ENCODE measurements around the gene BAX.
A peak's percentile ranks its signal among the peaks of the same experiment; 100 is the strongest.

The BAX gene

DNA sequence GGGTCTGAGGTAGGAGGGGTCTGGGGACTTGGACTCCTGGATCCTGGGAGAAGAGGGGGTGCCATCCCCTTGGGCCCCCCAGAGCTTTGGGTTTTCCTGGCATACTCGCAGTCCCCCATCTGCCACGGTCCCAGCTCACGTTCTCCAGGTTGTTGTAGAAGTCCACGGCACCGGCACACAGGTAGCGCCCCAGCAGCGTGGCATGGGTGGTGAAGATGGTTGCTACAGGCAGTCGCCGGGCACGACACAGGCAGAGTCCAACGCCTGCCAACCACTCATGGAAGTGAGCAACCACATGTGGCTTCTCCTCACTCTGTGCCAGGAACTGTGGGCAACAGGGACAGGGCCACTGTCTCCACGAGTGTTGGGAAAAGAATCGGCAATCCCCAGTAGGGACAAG, 31.0 kb downstream of the BAX start:
- DNase-seq (ENCODE audit: low read depth in 2 of 2) = no peak

DNA sequence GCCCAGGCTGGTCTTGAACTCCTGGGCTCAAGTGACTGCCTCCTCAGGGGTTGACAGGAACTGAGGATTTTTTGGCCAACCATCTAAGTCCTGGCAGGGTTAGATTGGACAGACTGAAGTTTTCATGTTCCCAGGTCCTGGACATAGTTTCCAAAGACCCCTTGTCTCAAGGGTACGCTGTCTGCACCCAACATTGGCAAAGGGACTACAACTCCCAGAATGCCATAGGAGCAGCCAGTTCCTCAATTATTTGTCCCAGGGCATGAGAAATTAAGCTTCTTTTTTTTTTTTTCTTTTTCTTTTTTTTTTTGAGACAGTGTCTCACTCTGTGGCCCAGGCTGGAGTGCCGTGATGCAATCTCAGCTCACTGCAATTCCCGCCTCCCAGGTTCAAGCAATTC, 31.5 kb downstream of the BAX start:
- no peak for DNase-seq (ENCODE audit: low read depth in 2 of 2)

DNA sequence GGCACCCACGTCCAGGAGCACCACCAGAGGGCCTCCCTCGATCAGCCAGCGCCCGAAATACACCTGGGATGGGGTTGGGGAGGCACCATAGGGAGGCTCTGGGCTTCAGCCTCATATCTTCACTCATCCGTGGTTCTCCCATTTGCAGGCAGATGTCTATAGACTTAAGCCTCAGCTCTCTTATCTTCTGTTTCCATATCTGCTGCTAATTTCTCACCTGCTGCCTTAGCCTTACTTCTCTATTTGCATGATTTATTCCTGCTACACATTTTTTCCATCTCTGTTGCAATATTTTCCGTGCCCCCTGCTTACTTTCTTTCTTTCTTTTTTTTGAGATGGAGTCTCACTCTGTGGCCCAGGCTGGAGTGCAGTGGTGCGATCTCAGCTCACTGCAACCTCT, 32.6 kb downstream of the BAX start:
- DNase-seq (ENCODE audit: low read depth in 2 of 2) = no peak

DNA sequence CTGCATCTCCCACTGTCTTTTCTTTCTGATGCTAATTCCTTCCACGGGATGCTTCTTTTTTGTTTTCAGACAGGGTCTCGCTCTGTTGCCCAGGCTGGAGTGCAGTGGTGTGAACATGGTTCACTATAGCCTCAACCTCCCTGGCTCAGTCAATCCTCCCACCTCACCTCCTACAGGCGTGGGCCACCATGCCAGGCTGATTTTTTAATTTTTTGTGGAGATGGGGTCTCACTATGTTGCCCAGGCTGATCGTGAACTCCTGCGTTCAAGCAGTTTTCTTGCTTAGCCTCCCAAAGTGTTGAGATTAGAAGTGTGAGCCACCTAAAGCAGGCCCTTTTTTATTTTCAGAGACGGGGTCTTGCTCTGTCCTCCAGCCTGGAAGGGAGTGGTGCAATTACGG, 33.6 kb downstream of the BAX start:
- no peak for DNase-seq (ENCODE audit: low read depth in 2 of 2)

DNA sequence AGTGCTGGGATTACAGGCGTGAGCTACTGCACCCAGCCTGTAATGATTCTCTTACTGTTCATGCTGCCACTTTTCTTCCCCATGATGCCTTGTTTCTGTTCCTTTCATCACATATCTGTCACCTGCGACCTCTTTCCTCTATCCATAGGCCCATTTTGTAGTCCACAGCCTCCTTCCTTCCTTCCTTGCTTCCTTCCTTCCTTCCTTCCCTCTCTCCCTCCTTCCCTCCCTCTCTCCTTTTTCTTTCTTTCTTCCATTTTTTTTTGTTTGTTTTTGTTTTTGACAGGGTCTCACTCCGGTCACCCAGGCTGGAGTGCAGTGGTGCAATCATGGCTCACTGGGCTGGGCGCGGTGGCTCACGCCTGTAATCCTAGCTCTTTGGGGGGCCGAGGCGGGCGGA, 34.2 kb downstream of the BAX start:
- DNase-seq (ENCODE audit: low read depth in 2 of 2) = no peak

DNA sequence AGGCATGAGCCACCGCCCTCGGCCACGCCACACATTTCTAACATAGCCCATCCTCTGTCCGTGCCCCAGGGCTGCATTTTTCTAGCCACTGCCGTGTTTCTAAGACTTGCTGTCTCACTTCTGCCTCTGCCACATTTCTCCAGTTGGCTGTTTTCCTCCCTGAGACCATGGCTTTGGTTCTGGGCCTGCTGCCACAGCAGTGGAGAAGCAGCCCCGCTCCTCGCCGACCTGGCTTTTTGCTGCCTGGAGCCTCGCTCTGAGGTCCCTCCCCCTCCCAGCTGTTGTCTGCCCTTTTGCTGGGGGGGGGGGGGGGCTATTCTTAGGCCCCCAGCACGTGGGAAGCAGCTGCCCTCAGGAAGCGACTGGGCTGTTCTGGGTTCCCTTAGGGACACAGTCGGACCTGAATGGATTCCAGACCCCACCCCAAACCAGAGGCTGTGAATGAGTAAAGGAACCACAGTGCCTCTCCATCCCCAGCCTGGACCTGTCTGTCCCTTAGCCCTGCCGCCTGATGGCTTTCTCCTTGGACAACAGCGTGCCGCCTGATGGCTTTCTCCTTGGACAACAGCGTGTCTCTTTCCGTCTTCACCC, 35.1 kb downstream of the BAX start:
- no peak for DNase-seq (ENCODE audit: low read depth in 2 of 2)

DNA sequence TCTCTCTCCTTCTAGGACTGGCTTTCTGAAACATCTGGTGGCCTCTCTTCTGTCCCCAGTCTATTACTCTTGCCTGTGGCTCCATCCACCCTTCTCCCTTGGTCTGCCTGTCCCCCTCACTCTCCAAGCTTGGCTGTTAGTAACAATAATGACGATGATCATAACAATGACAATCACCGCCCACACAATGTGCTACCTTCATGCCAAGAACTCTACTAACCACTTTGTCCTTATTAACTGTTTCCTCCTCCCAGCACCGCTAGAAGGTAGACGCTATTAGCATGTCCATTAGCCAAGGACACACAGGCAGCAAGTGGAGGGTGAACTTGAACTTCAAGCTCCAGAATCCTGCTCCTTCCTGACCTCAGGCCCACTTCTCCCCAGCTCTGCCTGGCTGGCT, 35.7 kb downstream of the BAX start:
- DNase-seq (ENCODE audit: low read depth in 2 of 2) = no peak

DNA sequence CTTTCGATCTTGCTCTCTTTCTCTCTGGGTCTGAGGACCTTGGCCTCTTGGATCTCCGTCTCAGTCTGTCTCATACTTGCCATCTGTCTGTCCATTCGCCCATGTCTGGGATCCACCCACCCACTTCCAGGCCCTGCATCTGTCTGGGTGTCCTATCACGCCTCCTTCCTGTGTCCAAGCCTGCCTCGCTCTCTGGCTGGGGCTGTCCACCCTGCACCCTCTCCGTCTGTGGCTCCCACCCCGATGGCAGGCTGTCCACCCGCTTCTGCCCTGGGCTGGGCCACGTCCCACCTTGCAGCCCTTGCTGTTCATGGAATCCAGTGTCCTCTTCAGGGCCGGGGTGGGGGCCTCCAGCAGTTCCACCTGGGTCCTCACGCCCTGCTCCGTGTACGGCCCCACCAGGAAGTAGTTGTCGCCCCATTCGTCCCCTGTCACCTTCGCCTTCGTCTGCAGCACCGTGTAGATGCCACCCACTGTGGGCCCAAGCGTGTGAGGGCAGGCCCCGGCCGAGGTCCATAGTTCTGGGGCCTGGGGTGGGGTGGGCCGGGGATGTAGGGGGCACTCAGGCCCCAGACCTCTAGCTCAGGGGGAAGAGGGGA, 36.4 kb downstream of the BAX start:
- no peak for DNase-seq (ENCODE audit: low read depth in 2 of 2)

DNA sequence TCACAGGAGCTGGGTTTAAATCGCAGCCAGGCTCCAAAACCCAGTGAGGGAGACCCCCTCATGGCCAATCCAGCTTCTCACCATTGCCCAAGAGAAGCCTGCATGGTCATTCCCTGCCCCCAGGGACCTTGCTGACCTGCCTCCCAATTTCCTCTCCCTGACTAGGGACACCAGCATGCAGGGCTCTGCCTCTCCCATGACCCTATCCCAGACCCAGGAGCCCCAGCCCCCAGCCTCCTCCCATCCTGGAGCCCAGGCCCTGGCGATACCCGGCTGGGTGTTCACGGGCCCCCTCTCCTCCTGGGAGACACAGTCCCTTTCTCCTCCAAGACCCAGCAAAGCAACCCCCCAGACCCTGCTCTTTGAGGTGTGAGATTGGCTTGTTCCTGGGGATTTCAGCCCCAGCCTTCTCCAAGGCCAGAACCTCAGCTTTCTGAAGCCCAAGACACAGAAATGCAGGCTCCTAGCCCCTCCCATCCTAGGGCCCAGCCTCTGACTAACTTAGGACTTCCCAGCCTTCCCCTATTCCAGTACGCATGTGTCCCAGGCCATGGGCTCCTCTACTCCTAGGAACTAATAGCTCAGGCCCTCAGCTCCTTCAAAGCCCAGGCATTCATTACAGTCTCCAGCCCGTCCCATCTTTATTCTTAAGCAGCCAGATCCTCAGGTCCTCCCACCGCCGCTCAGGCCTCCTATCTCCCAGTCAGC, 37.4 kb downstream of the BAX start:
- DNase-seq (ENCODE audit: low read depth in 2 of 2) = no peak

DNA sequence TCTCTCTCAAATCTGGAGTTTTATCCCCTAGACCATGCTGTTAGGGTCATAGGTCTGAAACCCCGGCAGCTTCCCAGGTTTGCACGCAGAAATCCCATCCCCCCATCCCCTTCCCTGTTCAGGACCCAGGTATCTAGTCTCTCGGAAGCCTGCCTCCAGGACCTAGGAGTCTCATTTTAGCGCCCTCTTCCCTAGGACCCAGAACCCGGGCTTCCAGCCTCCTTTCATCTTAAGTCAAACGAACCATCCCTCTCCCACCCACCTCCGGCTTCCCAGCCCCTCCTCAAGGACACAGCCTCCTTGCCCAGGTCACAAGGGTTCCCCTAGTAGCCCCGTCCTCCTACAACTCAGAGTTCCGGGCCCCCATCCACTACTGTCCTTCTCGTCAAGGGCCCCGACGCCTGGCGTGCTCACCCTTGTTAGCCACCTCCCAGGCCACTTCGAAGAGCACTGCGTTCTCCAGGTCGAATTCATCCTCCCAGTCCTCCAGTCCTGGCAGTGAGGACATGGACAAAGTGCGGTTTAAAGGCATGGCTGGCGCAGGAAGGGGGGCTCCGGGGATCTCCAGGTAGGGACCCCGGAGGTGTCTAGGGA, 38.0 kb downstream of the BAX start:
- DNase-seq (ENCODE audit: low read depth in 2 of 2) = no peak

DNA sequence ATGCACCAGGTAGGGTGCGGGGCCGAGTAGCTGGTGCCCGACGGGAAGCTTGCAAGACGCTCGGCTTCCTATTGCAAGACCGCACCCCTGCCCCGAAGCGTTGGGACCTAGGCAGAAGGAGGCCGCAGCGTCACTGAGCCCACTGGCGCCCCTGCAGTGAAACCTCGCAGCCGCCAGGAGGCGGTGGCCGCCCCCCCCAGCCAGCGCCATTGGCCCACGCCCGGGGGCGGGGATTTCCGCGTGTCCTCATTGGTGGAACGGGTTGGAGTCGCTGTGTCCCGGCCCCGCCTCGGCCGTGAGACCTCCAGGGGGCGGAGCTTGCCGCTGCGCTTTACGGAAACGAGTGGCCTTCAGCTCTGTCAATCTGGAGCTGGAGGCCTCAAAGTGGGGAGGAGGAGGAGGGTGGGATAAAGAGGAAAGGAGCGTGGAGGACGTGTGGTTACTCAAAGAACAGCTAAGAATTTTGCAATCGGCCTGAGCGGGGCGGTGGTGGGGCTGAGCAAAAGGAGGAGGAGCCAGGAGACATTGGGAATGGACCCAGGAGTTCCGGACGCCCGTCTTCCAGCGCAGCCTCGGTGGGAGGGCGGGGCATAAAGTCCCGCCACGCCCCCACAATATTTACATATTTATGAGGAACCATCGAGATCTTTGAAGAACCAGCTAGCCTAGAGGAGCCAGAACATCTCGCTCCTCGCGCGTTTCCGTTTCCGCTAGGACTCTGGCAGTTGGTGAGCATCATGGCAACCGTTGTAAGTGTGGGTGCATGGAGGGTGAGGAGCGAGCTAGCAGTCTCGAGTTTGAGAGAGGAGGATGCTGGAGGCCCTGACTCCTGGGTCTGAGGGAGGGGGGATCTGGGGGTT, 38.7 kb downstream of the BAX start, which contains the start of the genes GYS1 and RUVBL2:
TSS of gene GYS1 (minus strand) at position 135 of the 860 bp plus-strand sequence. CDS start 197 bp downstream, outside the sequence.
TSS of gene RUVBL2 (plus strand) at position 713 of the 860 bp plus-strand sequence. CDS start at position 738, 25 bp downstream.
- DNase-seq (ENCODE audit: low read depth in 2 of 2) = peak; percentile 99

DNA sequence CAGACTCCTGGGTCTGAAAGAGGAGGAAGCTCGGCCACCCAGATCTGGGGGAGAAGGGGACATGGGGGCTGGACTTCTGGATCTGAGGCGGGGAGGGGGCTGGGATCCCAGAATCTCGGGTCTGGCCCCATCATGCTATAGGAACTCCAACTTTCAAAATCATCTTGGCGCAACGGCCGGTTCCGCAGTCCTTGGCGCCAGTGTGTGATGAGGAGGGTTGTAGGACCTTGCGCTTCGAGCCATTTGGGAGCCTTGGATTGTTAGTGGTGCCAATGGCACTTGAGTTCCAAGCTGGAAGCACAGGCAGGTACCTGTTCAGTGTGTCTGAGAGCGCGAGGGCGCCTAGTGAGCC, 39.3 kb downstream of the BAX start:
- DNase-seq (ENCODE audit: low read depth in 2 of 2) = no peak

DNA sequence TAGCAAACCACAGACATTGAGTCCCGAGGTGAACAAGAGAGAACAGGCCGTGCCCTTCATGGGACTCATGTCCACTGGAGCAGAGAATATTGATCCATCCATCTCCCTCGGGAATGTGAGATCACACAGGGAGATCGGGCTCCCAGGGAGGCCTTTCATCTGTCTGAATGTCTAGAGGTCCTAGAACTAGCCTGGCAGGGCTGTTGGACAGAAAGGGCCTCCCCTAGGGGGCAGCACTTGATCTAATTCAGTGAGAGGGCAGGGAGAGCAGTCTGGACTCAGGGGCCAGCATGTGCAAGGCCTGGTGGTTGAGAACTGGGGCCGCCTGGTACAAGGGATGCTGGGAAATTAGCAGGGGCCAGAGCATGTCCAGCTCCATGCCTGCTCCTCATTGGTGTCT, 43.3 kb downstream of the BAX start:
- peak in 1 of 2 donors; percentile 50 for DNase-seq (ENCODE audit: low read depth in 2 of 2)

DNA sequence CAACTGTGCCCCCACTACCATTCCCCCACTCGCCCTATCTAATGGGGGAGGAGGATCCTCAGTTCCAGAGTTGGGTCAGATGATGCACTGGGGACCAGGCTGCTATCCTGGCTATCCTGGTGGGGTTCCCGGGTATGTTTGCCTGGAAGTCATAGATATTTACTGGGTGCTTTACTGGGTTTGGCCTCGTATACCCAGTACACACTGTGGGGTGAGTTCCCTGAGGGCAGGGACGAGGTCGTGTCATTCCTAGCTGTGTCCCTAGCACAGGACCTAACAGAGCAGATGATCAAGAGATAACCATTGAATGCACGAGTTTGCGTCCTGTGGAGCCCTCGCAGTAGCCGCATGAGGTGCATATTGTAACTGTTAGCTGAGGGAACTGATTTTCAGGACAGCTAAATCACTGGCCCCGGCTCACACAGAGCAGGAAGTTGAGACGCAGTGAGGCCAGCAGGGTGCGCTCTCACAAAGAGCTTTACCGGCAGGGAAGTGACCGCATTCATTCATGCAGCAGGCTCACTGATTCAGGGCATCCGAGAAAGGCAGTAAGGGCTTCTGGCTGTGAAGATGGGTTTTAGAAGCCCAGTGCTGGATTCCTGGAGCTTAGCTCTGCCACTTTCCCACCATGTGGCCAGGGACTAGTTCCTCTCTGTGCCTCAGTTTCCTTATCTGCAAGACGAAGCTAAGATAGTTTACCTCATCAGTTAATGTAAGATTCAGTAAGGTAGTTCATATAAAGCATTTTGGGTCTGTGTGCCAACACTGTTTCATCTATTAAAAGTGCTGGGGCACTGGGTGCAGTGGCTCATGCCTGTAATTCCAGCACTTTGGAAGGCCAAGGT, 45.0 kb downstream of the BAX start:
- peak; percentile 59 to 61 for DNase-seq (ENCODE audit: low read depth in 2 of 2)

DNA sequence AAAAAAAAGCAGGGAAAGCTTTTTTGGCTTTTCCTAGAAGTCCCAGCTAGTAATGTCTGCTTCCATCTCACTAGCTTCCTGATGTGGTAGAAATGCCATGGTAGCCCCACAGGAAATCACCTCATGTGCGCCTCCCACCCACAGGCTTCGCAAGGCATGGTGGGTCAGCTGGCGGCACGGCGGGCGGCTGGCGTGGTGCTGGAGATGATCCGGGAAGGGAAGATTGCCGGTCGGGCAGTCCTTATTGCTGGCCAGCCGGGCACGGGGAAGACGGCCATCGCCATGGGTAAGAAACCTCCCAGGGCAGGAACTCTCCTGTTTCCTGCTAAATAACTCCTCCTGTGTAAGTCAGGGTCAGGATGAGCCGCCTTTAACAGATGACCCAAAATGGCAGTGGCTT, 49.5 kb downstream of the BAX start:
- no peak for DNase-seq (ENCODE audit: low read depth in 2 of 2)

DNA sequence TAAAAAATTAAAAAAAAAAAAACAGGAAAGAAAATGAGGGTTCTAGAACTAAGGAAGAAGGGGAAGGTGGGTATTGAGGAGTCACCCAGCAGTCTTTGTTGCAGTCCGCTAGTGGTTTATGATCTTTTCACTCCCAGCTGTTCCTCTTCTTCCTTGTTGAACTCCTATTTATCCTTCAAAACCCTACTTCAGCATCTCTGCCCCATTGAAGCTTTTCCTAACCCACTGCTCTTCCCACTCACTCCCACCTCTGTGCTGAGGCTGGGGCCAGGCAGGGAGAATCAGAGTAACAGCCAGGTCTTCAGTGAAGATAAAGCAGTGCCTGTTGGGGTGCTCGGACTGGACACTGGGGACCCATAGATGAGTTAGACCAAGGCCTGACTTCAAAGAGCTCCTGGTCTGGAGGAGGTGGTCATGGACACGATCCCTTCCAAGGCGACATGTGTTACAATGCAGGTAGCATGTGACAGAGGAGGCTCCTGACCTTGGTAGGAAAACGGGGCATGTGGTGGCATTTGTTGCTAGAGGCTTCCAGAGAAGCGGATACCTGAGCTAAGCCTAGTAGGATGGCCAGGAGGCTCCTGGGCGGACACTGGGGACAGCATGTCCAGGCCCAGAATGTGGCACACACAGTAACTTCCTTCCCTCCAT, 50.4 kb downstream of the BAX start:
- DNase-seq (ENCODE audit: low read depth in 2 of 2) = no peak

DNA sequence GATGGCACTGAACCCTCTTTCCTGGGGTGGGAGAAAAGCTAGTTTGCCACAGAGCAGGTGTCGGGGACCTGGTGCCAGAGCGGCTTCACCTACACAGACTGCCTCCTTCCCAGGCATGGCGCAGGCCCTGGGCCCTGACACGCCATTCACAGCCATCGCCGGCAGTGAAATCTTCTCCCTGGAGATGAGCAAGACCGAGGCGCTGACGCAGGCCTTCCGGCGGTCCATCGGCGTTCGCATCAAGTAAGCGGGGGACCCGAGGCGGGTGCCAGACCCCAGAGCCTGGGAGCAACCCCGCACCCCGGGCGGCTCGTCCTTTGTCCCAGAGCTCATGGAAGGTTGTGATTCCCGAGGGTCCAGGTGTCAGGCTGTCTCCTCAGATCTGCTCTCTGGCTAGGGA, 52.2 kb downstream of the BAX start:
- no peak for DNase-seq (ENCODE audit: low read depth in 2 of 2)

DNA sequence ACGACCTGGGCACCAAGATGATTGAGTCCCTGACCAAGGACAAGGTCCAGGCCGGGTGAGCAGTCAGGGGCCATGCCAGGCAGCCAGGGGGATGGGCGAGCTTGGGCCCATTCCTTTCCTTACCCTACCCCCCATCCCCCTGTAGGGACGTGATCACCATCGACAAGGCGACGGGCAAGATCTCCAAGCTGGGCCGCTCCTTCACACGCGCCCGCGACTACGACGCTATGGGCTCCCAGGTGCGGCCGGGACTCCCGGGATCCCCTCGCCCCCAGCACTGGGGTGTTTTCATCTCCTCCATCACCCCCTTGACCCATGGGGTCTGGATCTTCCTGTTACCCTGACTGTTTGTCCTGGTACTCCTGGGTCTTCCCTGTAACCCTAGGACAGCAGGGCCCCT, 55.2 kb downstream of the BAX start:
- DNase-seq (ENCODE audit: low read depth in 2 of 2) = no peak

DNA sequence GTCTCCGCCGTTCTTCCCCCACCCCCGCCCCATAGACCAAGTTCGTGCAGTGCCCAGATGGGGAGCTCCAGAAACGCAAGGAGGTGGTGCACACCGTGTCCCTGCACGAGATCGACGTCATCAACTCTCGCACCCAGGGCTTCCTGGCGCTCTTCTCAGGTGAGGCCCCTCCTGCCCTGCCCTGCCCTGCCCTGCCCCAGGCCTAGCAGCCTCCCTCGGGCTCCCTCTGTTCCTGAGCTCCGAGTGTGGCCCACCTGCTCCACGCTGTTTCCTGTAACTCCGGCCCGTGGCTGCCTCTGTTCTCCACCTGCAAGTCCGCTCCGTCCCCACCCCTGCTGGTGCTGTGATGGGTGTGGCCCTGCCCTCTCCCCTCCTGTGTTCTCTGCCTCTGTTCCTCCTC, 55.8 kb downstream of the BAX start:
- DNase-seq (ENCODE audit: low read depth in 2 of 2) = no peak

DNA sequence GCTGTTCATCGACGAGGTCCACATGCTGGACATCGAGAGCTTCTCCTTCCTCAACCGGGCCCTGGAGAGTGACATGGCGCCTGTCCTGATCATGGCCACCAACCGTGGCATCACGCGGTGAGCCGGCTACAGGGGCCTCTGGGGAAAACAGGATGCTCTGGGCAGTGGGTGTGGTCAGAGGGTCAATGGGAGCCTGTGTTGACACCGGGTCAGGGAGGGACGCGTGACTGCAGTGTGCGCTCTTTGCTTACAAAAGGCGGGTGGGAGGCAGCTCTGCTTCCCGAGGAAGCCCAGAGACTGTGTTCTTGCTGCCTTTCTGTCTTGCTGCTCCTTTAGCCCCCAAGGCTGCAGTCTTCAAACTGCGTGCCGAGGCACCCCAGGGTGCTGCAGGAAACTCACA, 56.5 kb downstream of the BAX start:
- no peak for DNase-seq (ENCODE audit: low read depth in 2 of 2)
